Esophagus squamous epithelium (tissue), 4 donors: ENCODE measurements around the gene PFKL.

Experiments used
- CTCF ChIP-seq, 6 experiments: fragments of 450-650 bp in 4 of 6; fragments of 200-600 bp in 2 of 6; sonication (generic) in 2 of 6; IDR thresholded peaks; one replicate each; pipeline ENCODE4 v1.5.1; 2016 to 2019; ENCODE audit warnings: antibody characterized with exemption in 6 of 6, mild to moderate bottlenecking in 4 of 6, moderate library complexity in 4 of 6
- POLR2A ChIP-seq, 4 donors: fragments of 450-650 bp; IDR thresholded peaks; one replicate each; pipeline ENCODE4 v1.6.1; 2017; ENCODE audit warnings: antibody characterized with exemption in 4 of 4, mild to moderate bottlenecking in 4 of 4, moderate library complexity in 3 of 4

- TF ChIP-seq CTCF (IDR thresholded peaks at IDR 0.05) (no peak), POLR2A (IDR thresholded peaks at IDR 0.05) (no peak)
Observed at GRCh38 chr21:44326272-44326647, 26.4 kb downstream of the PFKL start.
